NCI-H146 treated with DMSO at 0.1 percent for 48 hours (cell line): ENCODE measurements around the gene HRAS.
A peak's percentile ranks its signal among the peaks of the same experiment; 100 is the strongest.
"Not testable (repeated sequence)": the region's sequence is repeated elsewhere in the genome, so short reads cannot be mapped to it uniquely, and the experiment has no call there.

Experiments
- DNase-seq: peaks from one replicate; lab custom pipeline; 2025; ENCODE audit not compliant: unreplicated experiment; lab: John Stamatoyannopoulos, UW

HRAS gene

GRCh38 chr11:534396-535209 is 773 bp downstream of the HRAS start:
- DNase-seq: no peak

- DNase-seq: no peak
These were observed 1.6 kb downstream of the HRAS start for GRCh38 chr11:533586-534395.

GRCh38 chr11:532986-533585 is 2.3 kb downstream of the HRAS start:
- no peak for DNase-seq

- DNase-seq: no peak
These were observed 2.8 kb downstream of the HRAS start for GRCh38 chr11:532527-532985.

- no peak for DNase-seq
These were observed 3.4 kb downstream of the HRAS start for GRCh38 chr11:531919-532526.

GRCh38 chr11:530960-531831 is 4.2 kb downstream of the HRAS start:
- no peak for DNase-seq

- no peak for DNase-seq
These were observed 5.5 kb downstream of the HRAS start for GRCh38 chr11:529728-530411.

GRCh38 chr11:528815-529727 is 6.3 kb downstream of the HRAS start:
- peak; percentile 18 for DNase-seq

GRCh38 chr11:528166-528814 is 7.1 kb downstream of the HRAS start:
- DNase-seq: no peak

GRCh38 chr11:526192-526591 is 9.2 kb downstream of the HRAS start:
- DNase-seq: no peak

- no peak for DNase-seq
These were observed 14.1 kb downstream of the HRAS start for GRCh38 chr11:521177-521688.

- DNase-seq: no peak
These were observed 14.8 kb downstream of the HRAS start for GRCh38 chr11:520428-521176.

GRCh38 chr11:518463-519202 is 16.7 kb downstream of the HRAS start:
- DNase-seq: no peak

- DNase-seq: not testable (repeated sequence)
These were observed 18.3 kb downstream of the HRAS start for GRCh38 chr11:516918-517685.

- no peak for DNase-seq
These were observed 19.0 kb downstream of the HRAS start for GRCh38 chr11:516400-516799.

- no peak for DNase-seq
These were observed 20.2 kb downstream of the HRAS start for GRCh38 chr11:515131-515530.
